A673 (cell line): ENCODE results near the gene FCHSD2. TPM values are rescaled to one million over a fixed set of nuclear protein-coding genes. Genes with fewer than 3 reads are reported as not detected.

Experiments used
- BruUV-seq: library from RNA; stranded (reverse); fragments of 400-500 nt; replicated peaks from 2 replicates; lab custom pipeline; 2021; lab: Mats Ljungman, UMichigan
- CTCF ChIA-PET: fragments of 300-600 bp; sonication (Branson Sonifier 250); formaldehyde crosslinking; loops from one replicate; lab custom pipeline; 2022; ENCODE audit warnings: antibody characterized with exemption; lab: Charles Lee
- POLR2A ChIA-PET: fragments of 300-600 bp; sonication (Branson Sonifier 250); formaldehyde crosslinking; loops from one replicate; lab custom pipeline; 2022; ENCODE audit warnings: antibody characterized with exemption; ENCODE audit not compliant: low non-redundant PET; lab: Charles Lee
- DNase-seq: peaks from one replicate; pipeline ENCODE4 v3.0.0-alpha.2; 2015; ENCODE audit warnings: low spot score
- H3K27ac ChIP-seq: fragments of 200-600 bp; sonication (generic); 2 replicates; pipeline ENCODE4 v1.5.1; 2016; ENCODE audit warnings: mixed run types, low read depth, mild to moderate bottlenecking, mixed read lengths, antibody characterized with exemption, low read length; ENCODE audit not compliant: poor library complexity, severe bottlenecking
- H3K27me3 ChIP-seq: fragments of 200-600 bp; sonication (generic); replicated peaks from 2 replicates; pipeline ENCODE4 v1.6.1; 2017; ENCODE audit warnings: mixed run types, low read depth, mild to moderate bottlenecking, mixed read lengths, antibody characterized with exemption, low read length; ENCODE audit not compliant: insufficient read depth, poor library complexity
- H3K36me3 ChIP-seq: fragments of 200-600 bp; sonication (generic); 2 replicates; pipeline ENCODE4 v1.6.1; 2016; ENCODE audit warnings: mixed run types, mild to moderate bottlenecking, mixed read lengths, antibody characterized with exemption, low read length; ENCODE audit not compliant: insufficient read depth, poor library complexity, severe bottlenecking
- H3K4me1 ChIP-seq: fragments of 200-600 bp; sonication (generic); 2 replicates; pipeline ENCODE4 v1.6.1; 2017; ENCODE audit warnings: mixed run types, mild to moderate bottlenecking, mixed read lengths, antibody characterized with exemption, low read length; ENCODE audit not compliant: insufficient read depth, poor library complexity, severe bottlenecking
- H3K4me3 ChIP-seq: fragments of 200-600 bp; sonication (generic); 2 replicates; pipeline ENCODE4 v1.5.1; 2016; ENCODE audit warnings: low read depth, mixed run types, mild to moderate bottlenecking, mixed read lengths, low read length; ENCODE audit not compliant: poor library complexity, severe bottlenecking
- H3K9me3 ChIP-seq: fragments of 200-600 bp; sonication (generic); 2 replicates; pipeline ENCODE4 v1.6.1; 2016; ENCODE audit warnings: mixed run types, low read depth, mild to moderate bottlenecking, mixed read lengths, antibody characterized with exemption, low read length; ENCODE audit not compliant: poor library complexity, severe bottlenecking
- EZH2 ChIP-seq: fragments of 200-600 bp; sonication (generic); IDR thresholded peaks from 2 replicates; pipeline ENCODE4 v1.6.1; 2017; ENCODE audit warnings: borderline replicate concordance, low read depth, mild to moderate bottlenecking, mixed read lengths, antibody characterized with exemption, low read length; ENCODE audit not compliant: poor library complexity, severe bottlenecking
- intact Hi-C: fragments of 100-400 bp; cut with micrococcal nuclease; formaldehyde crosslinking; loops from one replicate; pipeline ENCODE4 v1.10.0; 2022; ENCODE audit not compliant: unreplicated experiment
- total RNA-seq: library from RNA; stranded (reverse); gene quantifications from 2 replicates; pipeline ENCODE4 v1.2.3, GENCODE V29; 2021
- TF ChIP-seq, protein P1 (sequence below): fragments of 300-800, 200-600 bp; sonication (generic); conservative IDR thresholded peaks from 2 replicates; pipeline ENCODE4 v1.5.1; 2017; ENCODE audit warnings: low read depth, mild to moderate bottlenecking, antibody characterized with exemption, low read length, moderate library complexity, mixed read lengths

Gene FCHSD2
- total RNA-seq, 1 experiment from 2014 or later, result 44.7 TPM

DNA sequence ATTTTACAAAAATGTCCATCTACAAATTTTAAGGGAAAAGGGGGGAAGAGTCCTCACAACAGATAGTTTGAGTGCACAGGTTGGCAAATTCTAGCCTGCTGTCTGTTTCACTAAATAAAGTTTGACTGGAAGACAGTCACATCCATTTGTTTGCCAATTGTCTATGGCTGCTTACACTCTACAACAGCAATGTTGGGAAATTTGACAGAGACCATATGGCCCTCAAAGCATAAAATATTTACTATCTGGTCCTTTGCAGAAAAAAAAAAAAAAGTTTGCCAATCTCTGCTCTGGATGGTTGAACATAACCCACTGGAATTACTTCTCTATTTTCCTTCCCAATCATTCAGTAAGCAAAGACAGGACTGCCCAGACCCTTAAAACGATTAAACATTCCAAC lies 88.2 kb downstream of the FCHSD2 start:
- TF ChIP-seq EZH2, result no peak
- TF ChIP-seq, protein P1, sequence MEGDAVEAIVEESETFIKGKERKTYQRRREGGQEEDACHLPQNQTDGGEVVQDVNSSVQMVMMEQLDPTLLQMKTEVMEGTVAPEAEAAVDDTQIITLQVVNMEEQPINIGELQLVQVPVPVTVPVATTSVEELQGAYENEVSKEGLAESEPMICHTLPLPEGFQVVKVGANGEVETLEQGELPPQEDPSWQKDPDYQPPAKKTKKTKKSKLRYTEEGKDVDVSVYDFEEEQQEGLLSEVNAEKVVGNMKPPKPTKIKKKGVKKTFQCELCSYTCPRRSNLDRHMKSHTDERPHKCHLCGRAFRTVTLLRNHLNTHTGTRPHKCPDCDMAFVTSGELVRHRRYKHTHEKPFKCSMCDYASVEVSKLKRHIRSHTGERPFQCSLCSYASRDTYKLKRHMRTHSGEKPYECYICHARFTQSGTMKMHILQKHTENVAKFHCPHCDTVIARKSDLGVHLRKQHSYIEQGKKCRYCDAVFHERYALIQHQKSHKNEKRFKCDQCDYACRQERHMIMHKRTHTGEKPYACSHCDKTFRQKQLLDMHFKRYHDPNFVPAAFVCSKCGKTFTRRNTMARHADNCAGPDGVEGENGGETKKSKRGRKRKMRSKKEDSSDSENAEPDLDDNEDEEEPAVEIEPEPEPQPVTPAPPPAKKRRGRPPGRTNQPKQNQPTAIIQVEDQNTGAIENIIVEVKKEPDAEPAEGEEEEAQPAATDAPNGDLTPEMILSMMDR, result no peak
- ChIA-PET POLR2A (no interaction called here), CTCF (no interaction called here)
- no peak overlapping the region for H3K27ac ChIP-seq
- DNase-seq, result no peak
- no TSS peak for BruUV-seq
- no peaks in the 10 kb centered on the region for H3K9me3 ChIP-seq
- H3K27me3 ChIP-seq, result no peaks in the 10 kb centered on the region
- no peak overlapping the region for H3K4me3 ChIP-seq
- peaks cover 8% of the 10 kb centered on the region for H3K4me1 ChIP-seq
- intact Hi-C loops, result no loop called here
- no peaks in the 10 kb centered on the region for H3K36me3 ChIP-seq

DNA sequence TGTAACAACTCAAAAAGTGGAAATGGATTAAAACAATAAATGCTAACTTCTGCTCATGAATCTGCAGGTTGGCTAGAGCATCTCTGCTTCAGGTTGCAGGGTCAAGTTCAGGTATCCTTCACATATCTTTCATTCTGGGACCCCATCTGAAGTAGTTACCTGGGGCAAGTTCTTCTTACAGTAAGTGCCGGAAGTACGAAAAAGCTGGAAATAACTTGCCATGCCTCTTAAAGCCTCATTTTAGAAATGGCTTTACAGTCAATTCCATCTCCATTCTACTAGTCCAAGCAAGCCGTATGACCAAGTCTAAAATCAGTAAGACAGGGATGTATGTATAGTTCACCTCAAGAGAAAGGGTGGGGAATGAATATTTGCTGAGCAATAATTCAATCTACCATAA lies 93.7 kb downstream of the FCHSD2 start:
- CTCF ChIA-PET, result interaction anchor here (0.6 to 0.7 kb wide), 2 partner anchors 82 to 94 kb away, joined by 3 to 4 read pairs; no protein-coding TSS in a partner anchor
- Histone ChIP-seq H3K27ac (no peak overlapping the region), H3K36me3 (no peaks in the 10 kb centered on the region), H3K4me1 (peaks cover 8% of the 10 kb centered on the region), H3K27me3 (no peaks in the 10 kb centered on the region), H3K4me3 (no peak overlapping the region), H3K9me3 (no peaks in the 10 kb centered on the region)
- intact Hi-C loops, result no loop called here
- DNase-seq, result no peak
- POLR2A ChIA-PET, result no interaction called here
- no peak for TF ChIP-seq EZH2
- TF ChIP-seq, protein P1, result no peak
- BruUV-seq, result no TSS peak

DNA sequence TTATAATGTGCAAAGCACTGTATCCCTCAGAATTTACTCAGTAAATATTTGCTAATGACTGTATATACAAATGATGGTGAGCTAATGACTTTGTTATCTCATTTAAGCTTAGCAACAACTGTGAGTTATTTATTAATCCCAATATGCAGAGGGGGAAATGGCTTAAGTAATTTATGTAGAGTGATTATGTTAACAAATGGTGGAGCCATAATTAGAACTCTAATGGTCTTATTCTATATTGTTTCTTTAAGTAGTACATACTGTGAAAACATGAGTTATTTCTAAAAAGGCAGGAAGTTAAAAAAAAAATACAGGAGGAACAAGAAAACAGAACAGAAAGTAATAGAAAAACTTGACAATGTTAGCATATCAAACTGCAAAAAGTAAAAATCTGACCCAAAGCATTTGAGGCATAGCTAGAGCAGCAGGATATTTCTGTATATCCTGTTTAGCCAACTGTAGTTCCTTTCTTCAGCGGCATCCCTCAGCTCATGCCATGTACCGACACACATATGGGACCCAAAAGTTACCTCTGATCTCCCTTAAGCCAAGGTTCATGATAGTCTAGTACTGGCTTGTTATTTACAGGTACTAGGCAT lies 94.2 kb downstream of the FCHSD2 start:
- BruUV-seq, result no TSS peak
- H3K4me3 ChIP-seq, result no peak overlapping the region
- H3K27me3 ChIP-seq, result no peaks in the 10 kb centered on the region
- CTCF ChIA-PET, result interaction anchor here (0.6 to 0.7 kb wide), 3 partner anchors 34 to 95 kb away, joined by 3 to 5 read pairs (median 4); no protein-coding TSS in a partner anchor
- peaks cover 8% of the 10 kb centered on the region for H3K4me1 ChIP-seq
- no peak overlapping the region for H3K27ac ChIP-seq
- no peaks in the 10 kb centered on the region for H3K36me3 ChIP-seq
- POLR2A ChIA-PET, result no interaction called here
- TF ChIP-seq, protein P1, result no peak
- no peak for TF ChIP-seq EZH2
- no peaks in the 10 kb centered on the region for H3K9me3 ChIP-seq
- intact Hi-C loops, result no loop called here
- DNase-seq, result no peak
